Middle frontal gyrus (tissue), 1 donor: Measurements from ENCODE around the gene SLC22A5.
"Not testable (repeated sequence)": the region's sequence is repeated elsewhere in the genome, so short reads cannot be mapped to it uniquely, and the experiment has no call there.

ENCODE experiments used
- DNase-seq: peaks from one replicate; pipeline ENCODE4 v3.0.0-alpha.2; 2015; ENCODE audit warnings: low spot score; ENCODE audit errors: extremely low spot score

Gene SLC22A5

GRCh38 chr5:132411304-132412013 lies 41.9 kb downstream of the SLC22A5 start:
- DNase-seq, result no peak

GRCh38 chr5:132413567-132413966 lies 44.1 kb downstream of the SLC22A5 start:
- no peak for DNase-seq

- no peak for DNase-seq
Measured at GRCh38 chr5:132414634-132415378, 45.3 kb downstream of the SLC22A5 start.

GRCh38 chr5:132415516-132415915 lies 46.0 kb downstream of the SLC22A5 start:
- DNase-seq, result not testable (repeated sequence)

- DNase-seq, result no peak
Measured at GRCh38 chr5:132416306-132417009, 46.9 kb downstream of the SLC22A5 start.

- DNase-seq, result no peak
Measured at GRCh38 chr5:132417010-132417439, 47.5 kb downstream of the SLC22A5 start.

- DNase-seq, result no peak
Measured at GRCh38 chr5:132417461-132417860, 48.0 kb downstream of the SLC22A5 start.

- no peak for DNase-seq
Measured at GRCh38 chr5:132417889-132418485, 48.5 kb downstream of the SLC22A5 start.

GRCh38 chr5:132418881-132419280 lies 49.4 kb downstream of the SLC22A5 start:
- no peak for DNase-seq

GRCh38 chr5:132419502-132420468 lies 50.3 kb downstream of the SLC22A5 start:
- DNase-seq, result peak; percentile 59

GRCh38 chr5:132420706-132421272 lies 51.3 kb downstream of the SLC22A5 start:
- no peak for DNase-seq

- DNase-seq, result no peak
Measured at GRCh38 chr5:132421462-132421861, 52.0 kb downstream of the SLC22A5 start.

- no peak for DNase-seq
Measured at GRCh38 chr5:132422720-132423437, 53.4 kb downstream of the SLC22A5 start.

- no peak for DNase-seq
Measured at GRCh38 chr5:132423438-132423898, 54.0 kb downstream of the SLC22A5 start.

- DNase-seq, result no peak
Measured at GRCh38 chr5:132424167-132424880, 54.8 kb downstream of the SLC22A5 start.

GRCh38 chr5:132425009-132425937 lies 55.8 kb downstream of the SLC22A5 start:
- DNase-seq, result no peak

- DNase-seq, result no peak
Measured at GRCh38 chr5:132425975-132426524, 56.5 kb downstream of the SLC22A5 start.
